Tibial artery (tissue), 4 donors: ENCODE data around the gene IKBKE.

Experiments
- DNase-seq, 2 donors: peaks; one replicate each; pipeline ENCODE4 v3.0.0-alpha.2; 2019
- H3K27ac ChIP-seq, 2 donors: fragments of 200-600 bp; sonication (generic) in 1 of 2; 1 replicate in 1 of 2; 2 replicates in 1 of 2; pipeline ENCODE4 v1.5.1; 2018 to 2019; ENCODE audit warnings: mild to moderate bottlenecking in 1 of 2
- H3K27me3 ChIP-seq, 2 donors: fragments of 200-600 bp; sonication (generic) in 1 of 2; one replicate each; pipeline versions ENCODE4 v1.5.1 to v1.6.0; 2016 to 2019
- H3K36me3 ChIP-seq, 3 donors: fragments of 200-600 bp; sonication (generic) in 2 of 3; one replicate each; pipeline ENCODE4 v1.5.1; 2016 to 2019; ENCODE audit warnings: mild to moderate bottlenecking in 2 of 3
- H3K4me1 ChIP-seq, 4 donors: fragments of 200-600 bp; sonication (generic) in 2 of 4; 1 replicate in 3 of 4; 2 replicates in 1 of 4; pipeline ENCODE4 v1.5.1; 2016 to 2019
- H3K4me3 ChIP-seq, 2 donors: fragments of 200-600 bp; sonication (generic) in 1 of 2; 1 replicate in 1 of 2; 2 replicates in 1 of 2; pipeline ENCODE4 v1.5.1; 2018 to 2019; ENCODE audit warnings: mild to moderate bottlenecking in 2 of 2
- H3K9me3 ChIP-seq, 3 donors: fragments of 200-600 bp; sonication (generic) in 1 of 3; one replicate each; pipeline ENCODE4 v1.5.1; 2016 to 2019
- intact Hi-C: fragments of 100-400 bp; cut with DNase I; formaldehyde crosslinking; loops from one replicate; pipeline ENCODE4 v1.15.0; 2023; ENCODE audit warnings: low total_unique reads
- TF ChIP-seq, protein P1 (sequence below), 2 experiments: fragments of 200-600 bp in 1 of 2; fragments of 450-650 bp in 1 of 2; IDR thresholded peaks; one replicate each; pipeline ENCODE4 v1.5.1; 2017 to 2019; ENCODE audit warnings: antibody characterized with exemption in 2 of 2, mild to moderate bottlenecking in 1 of 2, moderate library complexity in 1 of 2

IKBKE gene

DNA sequence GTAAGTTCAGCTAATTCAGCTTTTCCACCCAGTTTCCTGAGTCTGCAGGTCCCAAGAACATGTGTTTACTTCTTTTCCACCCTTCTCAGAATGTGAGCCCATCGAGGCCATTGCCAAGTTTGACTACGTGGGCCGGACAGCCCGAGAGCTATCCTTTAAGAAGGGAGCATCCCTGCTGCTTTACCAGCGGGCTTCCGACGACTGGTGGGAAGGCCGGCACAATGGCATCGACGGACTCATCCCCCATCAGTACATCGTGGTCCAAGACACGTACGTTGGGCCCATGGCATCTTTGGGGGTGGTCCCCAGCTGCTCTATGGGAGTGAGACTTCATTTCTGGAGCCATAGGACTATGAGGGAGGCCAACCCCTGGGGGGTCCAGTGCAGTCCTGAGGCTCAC lies 17.2 kb upstream of the IKBKE start:
- H3K36me3 ChIP-seq = peaks cover 47 to 65% (median 55%) of the 10 kb centered on the region in 3 donors
- intact Hi-C loops = no loop called here

DNA sequence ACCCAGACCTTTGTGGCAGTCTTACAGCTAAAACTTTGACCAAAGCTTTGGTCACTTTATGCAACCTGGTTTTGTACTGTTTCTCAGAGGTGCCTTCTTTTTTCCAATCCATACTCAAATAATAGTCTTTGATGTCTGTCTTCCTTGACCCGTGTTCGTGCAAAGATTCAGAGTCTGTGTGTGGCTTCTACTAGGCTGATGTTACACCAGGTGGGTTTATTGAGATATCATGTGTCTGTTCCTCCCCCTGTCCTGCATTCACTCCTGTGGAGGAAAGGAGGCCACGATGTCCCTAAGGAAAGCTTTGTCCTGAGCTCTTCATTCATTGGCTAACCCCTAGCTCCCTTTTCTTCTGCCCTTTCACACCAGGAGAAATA lies 15.0 kb upstream of the IKBKE start:
- Histone ChIP-seq H3K4me1 (no peaks in the 10 kb centered on the region), H3K9me3 (no peaks in the 10 kb centered on the region), H3K36me3 (peaks cover 33 to 61% (median 56%) of the 10 kb centered on the region in 3 donors), H3K27me3 (no peaks in the 10 kb centered on the region), H3K4me3 (no peak overlapping the region), H3K27ac (no peak overlapping the region)
- no peak for DNase-seq
- intact Hi-C loops = no loop called here
- TF ChIP-seq, protein P1, sequence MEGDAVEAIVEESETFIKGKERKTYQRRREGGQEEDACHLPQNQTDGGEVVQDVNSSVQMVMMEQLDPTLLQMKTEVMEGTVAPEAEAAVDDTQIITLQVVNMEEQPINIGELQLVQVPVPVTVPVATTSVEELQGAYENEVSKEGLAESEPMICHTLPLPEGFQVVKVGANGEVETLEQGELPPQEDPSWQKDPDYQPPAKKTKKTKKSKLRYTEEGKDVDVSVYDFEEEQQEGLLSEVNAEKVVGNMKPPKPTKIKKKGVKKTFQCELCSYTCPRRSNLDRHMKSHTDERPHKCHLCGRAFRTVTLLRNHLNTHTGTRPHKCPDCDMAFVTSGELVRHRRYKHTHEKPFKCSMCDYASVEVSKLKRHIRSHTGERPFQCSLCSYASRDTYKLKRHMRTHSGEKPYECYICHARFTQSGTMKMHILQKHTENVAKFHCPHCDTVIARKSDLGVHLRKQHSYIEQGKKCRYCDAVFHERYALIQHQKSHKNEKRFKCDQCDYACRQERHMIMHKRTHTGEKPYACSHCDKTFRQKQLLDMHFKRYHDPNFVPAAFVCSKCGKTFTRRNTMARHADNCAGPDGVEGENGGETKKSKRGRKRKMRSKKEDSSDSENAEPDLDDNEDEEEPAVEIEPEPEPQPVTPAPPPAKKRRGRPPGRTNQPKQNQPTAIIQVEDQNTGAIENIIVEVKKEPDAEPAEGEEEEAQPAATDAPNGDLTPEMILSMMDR (IDR thresholded peaks at IDR 0.05) = no peak

More for the DNA sequence above, 17.2 kb upstream of the IKBKE start:
- Histone ChIP-seq H3K27me3 (no peaks in the 10 kb centered on the region), H3K4me1 (no peaks in the 10 kb centered on the region), H3K27ac (no peak overlapping the region), H3K4me3 (no peak overlapping the region), H3K9me3 (no peaks in the 10 kb centered on the region)
- TF ChIP-seq, protein P1 (IDR thresholded peaks at IDR 0.05) = no peak
- DNase-seq = peak in 1 of 2 donors; percentile 29

DNA sequence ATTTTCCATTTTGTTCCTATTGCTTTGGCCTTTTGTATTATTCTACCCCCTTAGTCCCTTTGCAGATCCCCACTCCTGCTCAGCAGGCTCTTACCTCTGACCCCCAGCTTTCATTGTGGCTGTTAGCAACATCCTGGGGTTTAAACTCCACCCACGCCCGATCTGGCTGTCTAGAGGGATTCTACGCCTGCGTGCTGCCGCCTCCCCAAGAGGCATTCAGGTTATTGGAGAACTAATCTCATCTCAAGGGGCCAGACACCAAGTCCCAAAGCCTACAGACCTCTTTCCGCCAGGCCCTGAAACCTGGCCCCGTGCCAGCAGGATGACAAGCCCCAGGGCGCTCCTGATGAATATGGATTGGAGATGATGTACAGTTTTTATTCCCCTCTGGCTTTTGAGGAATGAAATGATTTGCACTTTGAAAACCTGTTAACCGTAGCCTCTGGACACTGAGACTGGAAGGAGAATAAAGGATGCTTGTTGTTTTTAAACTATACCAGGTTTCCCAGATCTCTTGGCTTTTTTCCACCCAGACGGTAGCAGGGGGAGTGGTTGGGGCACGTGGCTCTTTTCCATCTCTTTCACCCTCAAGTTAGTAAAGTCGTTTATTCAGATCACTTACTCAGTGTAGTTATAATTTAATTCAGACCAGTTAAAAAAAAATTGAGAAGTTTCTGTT lies 14.5 kb upstream of the IKBKE start:
- H3K27ac ChIP-seq = no peak overlapping the region
- no peak overlapping the region for H3K4me3 ChIP-seq
- intact Hi-C loops = no loop called here
- peak in 1 of 2 donors; percentile 55 for DNase-seq
- H3K36me3 ChIP-seq = peaks cover 29 to 55% (median 51%) of the 10 kb centered on the region in 3 donors
- TF ChIP-seq, protein P1 (IDR thresholded peaks at IDR 0.05) = no peak
- no peaks in the 10 kb centered on the region for H3K27me3 ChIP-seq
- H3K9me3 ChIP-seq = no peaks in the 10 kb centered on the region
- no peaks in the 10 kb centered on the region for H3K4me1 ChIP-seq

DNA sequence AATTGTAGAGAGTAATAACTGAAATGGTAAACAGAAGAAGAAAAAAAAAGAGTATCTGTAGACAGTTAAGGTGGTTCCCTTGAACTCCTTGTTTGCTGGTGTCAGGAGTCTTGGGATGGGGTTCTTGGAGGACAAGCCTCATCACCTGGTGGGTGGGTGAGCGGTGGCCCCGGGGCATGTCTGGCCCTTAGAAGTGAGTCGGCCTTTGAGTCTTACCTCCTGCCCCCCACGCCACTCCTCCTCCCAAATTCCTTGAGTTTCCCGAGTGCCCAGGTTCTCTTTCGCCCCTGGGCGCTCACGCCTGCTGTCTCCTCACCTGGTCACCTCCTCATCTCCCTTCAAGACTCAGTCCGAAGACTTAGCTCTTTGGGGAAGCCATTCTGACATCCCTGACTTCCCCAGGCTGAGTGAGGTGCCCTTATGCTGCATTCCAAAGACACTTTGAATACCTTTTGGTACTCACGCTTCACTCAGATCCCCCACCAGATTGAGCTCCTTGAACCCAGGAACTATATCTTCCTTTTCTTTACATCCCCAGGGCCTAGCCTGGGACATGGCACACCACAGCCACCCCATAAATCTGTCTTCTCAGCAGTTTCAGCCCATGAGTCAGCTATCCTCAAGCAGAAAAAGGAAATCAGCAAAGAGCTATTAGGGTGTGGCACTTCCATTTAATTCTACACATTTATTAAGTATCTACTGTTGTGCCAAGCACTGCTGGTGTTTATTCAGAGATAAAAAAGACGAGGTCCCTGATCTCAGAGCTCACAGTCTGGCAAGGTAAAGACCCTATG lies 13.5 kb upstream of the IKBKE start:
- Histone ChIP-seq H3K36me3 (peaks cover 21 to 52% (median 42%) of the 10 kb centered on the region in 3 donors), H3K4me1 (no peaks in the 10 kb centered on the region), H3K4me3 (no peak overlapping the region), H3K9me3 (no peaks in the 10 kb centered on the region), H3K27ac (no peak overlapping the region), H3K27me3 (no peaks in the 10 kb centered on the region)
- peak; percentile 36 to 56 for DNase-seq
- intact Hi-C loops = no loop called here
- TF ChIP-seq, protein P1 (IDR thresholded peaks at IDR 0.05) = no peak

DNA sequence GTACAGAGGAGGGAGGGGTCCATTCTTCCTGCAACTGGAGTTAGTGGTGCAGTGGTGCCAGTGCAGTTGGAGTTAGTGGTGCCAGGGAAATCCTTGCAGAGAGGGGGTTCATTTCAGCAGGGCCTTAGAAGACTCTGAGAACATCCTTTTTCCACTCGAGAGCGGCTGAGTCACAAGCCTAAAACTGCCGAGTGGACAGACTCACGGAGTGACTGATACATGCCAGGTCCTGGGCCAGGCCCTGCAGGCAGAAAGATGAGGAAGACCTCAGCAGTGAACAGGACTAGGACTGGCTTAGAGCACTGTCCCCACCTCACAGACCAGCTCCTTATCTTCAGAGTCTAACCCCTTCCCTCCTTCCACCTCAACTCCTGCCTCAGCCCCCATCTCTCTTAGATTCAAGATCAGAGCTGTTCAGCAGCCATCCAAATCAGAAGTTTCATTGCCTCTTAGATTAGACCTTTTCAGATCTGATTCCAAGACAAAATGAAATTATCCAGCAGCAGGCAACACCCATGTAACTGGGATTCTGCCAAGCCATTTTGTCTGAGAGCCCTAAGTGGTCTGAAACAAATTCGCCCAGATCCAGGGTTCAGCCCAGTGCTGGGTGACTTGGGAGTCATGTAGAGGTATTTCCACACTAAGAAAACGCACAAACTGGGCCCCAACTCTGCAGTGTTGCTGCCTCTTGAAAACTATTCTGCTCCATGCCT lies 12.7 kb upstream of the IKBKE start:
- Histone ChIP-seq H3K4me1 (no peaks in the 10 kb centered on the region), H3K36me3 (peaks cover 19 to 45% (median 39%) of the 10 kb centered on the region in 3 donors), H3K4me3 (no peak overlapping the region), H3K27me3 (no peaks in the 10 kb centered on the region), H3K27ac (no peak overlapping the region), H3K9me3 (no peaks in the 10 kb centered on the region)
- intact Hi-C loops = no loop called here
- TF ChIP-seq, protein P1 (IDR thresholded peaks at IDR 0.05) = no peak
- DNase-seq = peak; percentile 36 to 66
